ENCODE measurements around the gene DNAJC4. TPM values are rescaled to one million over a fixed set of nuclear protein-coding genes. Genes with fewer than 3 reads are reported as not detected.
A peak's percentile ranks its signal among the peaks of the same experiment; 100 is the strongest.

Gene DNAJC4
- total and polyA plus RNA-seq, 9 of the 15 experiments (the other 6 are each of a cell fraction or from before 2014, with no cell fraction given): 4.0 to 32.6 (median 19.9) TPM

DNA sequence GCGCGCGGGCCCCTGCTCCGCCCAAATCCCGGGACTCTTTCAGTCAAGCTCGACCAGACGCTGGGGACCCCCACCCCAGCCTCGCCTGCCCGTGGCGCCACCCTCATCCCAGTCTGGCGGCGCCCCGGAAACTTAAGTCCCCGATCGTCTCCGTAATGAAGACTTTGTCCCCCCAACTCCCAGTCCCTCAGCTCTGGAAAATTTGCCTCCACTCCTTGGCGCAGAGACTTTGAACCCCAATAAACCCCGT, 21.3 kb downstream of the DNAJC4 start (continued):
- TF ChIP-seq, protein P1, sequence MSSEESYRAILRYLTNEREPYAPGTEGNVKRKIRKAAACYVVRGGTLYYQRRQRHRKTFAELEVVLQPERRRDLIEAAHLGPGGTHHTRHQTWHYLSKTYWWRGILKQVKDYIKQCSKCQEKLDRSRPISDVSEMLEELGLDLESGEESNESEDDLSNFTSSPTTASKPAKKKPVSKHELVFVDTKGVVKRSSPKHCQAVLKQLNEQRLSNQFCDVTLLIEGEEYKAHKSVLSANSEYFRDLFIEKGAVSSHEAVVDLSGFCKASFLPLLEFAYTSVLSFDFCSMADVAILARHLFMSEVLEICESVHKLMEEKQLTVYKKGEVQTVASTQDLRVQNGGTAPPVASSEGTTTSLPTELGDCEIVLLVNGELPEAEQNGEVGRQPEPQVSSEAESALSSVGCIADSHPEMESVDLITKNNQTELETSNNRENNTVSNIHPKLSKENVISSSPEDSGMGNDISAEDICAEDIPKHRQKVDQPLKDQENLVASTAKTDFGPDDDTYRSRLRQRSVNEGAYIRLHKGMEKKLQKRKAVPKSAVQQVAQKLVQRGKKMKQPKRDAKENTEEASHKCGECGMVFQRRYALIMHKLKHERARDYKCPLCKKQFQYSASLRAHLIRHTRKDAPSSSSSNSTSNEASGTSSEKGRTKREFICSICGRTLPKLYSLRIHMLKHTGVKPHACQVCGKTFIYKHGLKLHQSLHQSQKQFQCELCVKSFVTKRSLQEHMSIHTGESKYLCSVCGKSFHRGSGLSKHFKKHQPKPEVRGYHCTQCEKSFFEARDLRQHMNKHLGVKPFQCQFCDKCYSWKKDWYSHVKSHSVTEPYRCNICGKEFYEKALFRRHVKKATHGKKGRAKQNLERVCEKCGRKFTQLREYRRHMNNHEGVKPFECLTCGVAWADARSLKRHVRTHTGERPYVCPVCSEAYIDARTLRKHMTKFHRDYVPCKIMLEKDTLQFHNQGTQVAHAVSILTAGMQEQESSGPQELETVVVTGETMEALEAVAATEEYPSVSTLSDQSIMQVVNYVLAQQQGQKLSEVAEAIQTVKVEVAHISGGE (CRISPR knock-in tag; IDR thresholded peaks at IDR 0.05): no peak
- TF ChIP-seq ZNF197 (CRISPR knock-in tag; IDR thresholded peaks at IDR 0.05; ENCODE audit: low read depth) (no peak), DACH1 (IDR thresholded peaks at IDR 0.05; ENCODE audit: partially characterized antibody) (peak; percentile 27), LCOR (CRISPR knock-in tag; IDR thresholded peaks at IDR 0.05) (no peak), ZBED1 (IDR thresholded peaks at IDR 0.05) (no peak), ZNF766 (CRISPR knock-in tag; conservative IDR thresholded peaks at IDR 0.05) (no peak), PHF8 (IDR thresholded peaks at IDR 0.05; ENCODE audit: borderline replicate concordance, low read length) (no peak), ZNF512 (tag; IDR thresholded peaks at IDR 0.05) (no peak), MYBL2 (IDR thresholded peaks at IDR 0.05; ENCODE audit: low read depth) (no peak), MYBL2 (CRISPR knock-in tag; IDR thresholded peaks at IDR 0.05; ENCODE audit: borderline replicate concordance) (no peak), MEIS2 (IDR thresholded peaks at IDR 0.05; ENCODE audit: partially characterized antibody) (no peak), ZNF609 (CRISPR knock-in tag; IDR thresholded peaks at IDR 0.05; ENCODE audit: borderline replicate concordance) (no peak), ZNF232 (CRISPR knock-in tag; IDR thresholded peaks at IDR 0.05) (no peak)
- TF ChIP-seq, protein P2, sequence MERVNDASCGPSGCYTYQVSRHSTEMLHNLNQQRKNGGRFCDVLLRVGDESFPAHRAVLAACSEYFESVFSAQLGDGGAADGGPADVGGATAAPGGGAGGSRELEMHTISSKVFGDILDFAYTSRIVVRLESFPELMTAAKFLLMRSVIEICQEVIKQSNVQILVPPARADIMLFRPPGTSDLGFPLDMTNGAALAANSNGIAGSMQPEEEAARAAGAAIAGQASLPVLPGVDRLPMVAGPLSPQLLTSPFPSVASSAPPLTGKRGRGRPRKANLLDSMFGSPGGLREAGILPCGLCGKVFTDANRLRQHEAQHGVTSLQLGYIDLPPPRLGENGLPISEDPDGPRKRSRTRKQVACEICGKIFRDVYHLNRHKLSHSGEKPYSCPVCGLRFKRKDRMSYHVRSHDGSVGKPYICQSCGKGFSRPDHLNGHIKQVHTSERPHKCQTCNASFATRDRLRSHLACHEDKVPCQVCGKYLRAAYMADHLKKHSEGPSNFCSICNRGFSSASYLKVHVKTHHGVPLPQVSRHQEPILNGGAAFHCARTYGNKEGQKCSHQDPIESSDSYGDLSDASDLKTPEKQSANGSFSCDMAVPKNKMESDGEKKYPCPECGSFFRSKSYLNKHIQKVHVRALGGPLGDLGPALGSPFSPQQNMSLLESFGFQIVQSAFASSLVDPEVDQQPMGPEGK (CRISPR knock-in tag; IDR thresholded peaks at IDR 0.05; ENCODE audit: borderline replicate concordance): no peak
- TF ChIP-seq, protein P3, sequence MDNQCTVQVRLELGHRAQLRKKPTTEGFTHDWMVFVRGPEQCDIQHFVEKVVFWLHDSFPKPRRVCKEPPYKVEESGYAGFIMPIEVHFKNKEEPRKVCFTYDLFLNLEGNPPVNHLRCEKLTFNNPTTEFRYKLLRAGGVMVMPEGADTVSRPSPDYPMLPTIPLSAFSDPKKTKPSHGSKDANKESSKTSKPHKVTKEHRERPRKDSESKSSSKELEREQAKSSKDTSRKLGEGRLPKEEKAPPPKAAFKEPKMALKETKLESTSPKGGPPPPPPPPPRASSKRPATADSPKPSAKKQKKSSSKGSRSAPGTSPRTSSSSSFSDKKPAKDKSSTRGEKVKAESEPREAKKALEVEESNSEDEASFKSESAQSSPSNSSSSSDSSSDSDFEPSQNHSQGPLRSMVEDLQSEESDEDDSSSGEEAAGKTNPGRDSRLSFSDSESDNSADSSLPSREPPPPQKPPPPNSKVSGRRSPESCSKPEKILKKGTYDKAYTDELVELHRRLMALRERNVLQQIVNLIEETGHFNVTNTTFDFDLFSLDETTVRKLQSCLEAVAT (IDR thresholded peaks at IDR 0.05): no peak
